HL-60/S4 (cell line): Measurements from ENCODE around the gene MSH5.
"Not testable (repeated sequence)": the region's sequence is repeated elsewhere in the genome, so short reads cannot be mapped to it uniquely, and the experiment has no call there.

ENCODE experiments used
- in situ Hi-C: fragments of 300-500 bp; cut with MboI; formaldehyde crosslinking; loops from 2 replicates; pipeline ENCODE4 v1.14.3; 2022; ENCODE audit warnings: low sequenced_read_pairs

The MSH5 gene

GRCh38 chr6:31776989-31777666 lies 37.3 kb downstream of the MSH5 start, which contains the start of gene VWA7:
Gene VWA7 (minus strand): TSS chr6:31777328. CDS start chr6:31776779, 549 bp downstream.
- in situ Hi-C loops, result no loop called here

GRCh38 chr6:31777667-31778050 lies 37.9 kb downstream of the MSH5 start:
- in situ Hi-C loops, result no loop called here

GRCh38 chr6:31778193-31778592 lies 38.4 kb downstream of the MSH5 start:
- in situ Hi-C loops, result no loop called here

GRCh38 chr6:31778999-31779885 lies 39.4 kb downstream of the MSH5 start:
- in situ Hi-C loops, result no loop called here

- in situ Hi-C loops, result no loop called here
Observed at GRCh38 chr6:31779908-31780307, 40.1 kb downstream of the MSH5 start.

- in situ Hi-C loops, result no loop called here
Observed at GRCh38 chr6:31780507-31781243, 40.9 kb downstream of the MSH5 start.

- in situ Hi-C loops, result no loop called here
Observed at GRCh38 chr6:31781244-31782125, 41.7 kb downstream of the MSH5 start.

GRCh38 chr6:31782126-31782855 lies 42.5 kb downstream of the MSH5 start:
- in situ Hi-C loops, result no loop called here

- in situ Hi-C loops, result no loop called here
Observed at GRCh38 chr6:31784098-31784925, 44.5 kb downstream of the MSH5 start.

GRCh38 chr6:31785475-31785874 lies 45.7 kb downstream of the MSH5 start:
- in situ Hi-C loops, result no loop called here

- in situ Hi-C loops, result no loop called here
Observed at GRCh38 chr6:31791324-31792089, 51.7 kb downstream of the MSH5 start.

- in situ Hi-C loops, result no loop called here
Observed at GRCh38 chr6:31792090-31792374, 52.2 kb downstream of the MSH5 start.

- in situ Hi-C loops, result no loop called here
Observed at GRCh38 chr6:31792761-31793171, 53.0 kb downstream of the MSH5 start.

- in situ Hi-C loops, result not testable (repeated sequence)
Observed at GRCh38 chr6:31793927-31794245, 54.1 kb downstream of the MSH5 start.

- in situ Hi-C loops, result no loop called here
Observed at GRCh38 chr6:31794294-31794865, 54.6 kb downstream of the MSH5 start.

- in situ Hi-C loops, result no loop called here
Observed at GRCh38 chr6:31794866-31795615, 55.2 kb downstream of the MSH5 start.

GRCh38 chr6:31795616-31796298 lies 56.0 kb downstream of the MSH5 start, which contains the start of gene VARS1:
Gene VARS1 (minus strand): TSS chr6:31795752. CDS start chr6:31795217, 535 bp downstream.
- in situ Hi-C loops, result no loop called here
